HepG2 (cell line): Measurements from ENCODE around the gene BATF2. TPM values are rescaled to one million over a fixed set of nuclear protein-coding genes. Genes with fewer than 3 reads are reported as not detected.

Experiments
- ARHGAP35 ChIP-seq: sonication (generic); formaldehyde crosslinking; IDR thresholded peaks from 2 replicates; pipeline ENCODE4 v1.9.0; 2022; ENCODE audit warnings: mild to moderate bottlenecking, inconsistent platforms, moderate library complexity, missing genetic modification reagents, borderline replicate concordance
- ELK4 ChIP-seq: sonication (generic); formaldehyde crosslinking; IDR thresholded peaks from 2 replicates; pipeline ENCODE4 v1.9.0; 2021; ENCODE audit warnings: missing genetic modification reagents, borderline replicate concordance
- GTF3A ChIP-seq: sonication (generic); formaldehyde crosslinking; conservative IDR thresholded peaks from 2 replicates; pipeline ENCODE4 v1.4.0; 2020; ENCODE audit warnings: mild to moderate bottlenecking, missing genetic modification reagents
- HHEX ChIP-seq: IDR thresholded peaks from 2 replicates; pipeline ENCODE4 v1.6.1; 2016; ENCODE audit warnings: control low read depth
- KAT7 ChIP-seq: IDR thresholded peaks from 2 replicates; pipeline ENCODE4 v1.6.1; 2018; ENCODE audit warnings: borderline replicate concordance, missing compliant biosample characterization
- MAFF ChIP-seq: IDR thresholded peaks from 2 replicates; pipeline ENCODE4 v1.6.1; 2011; ENCODE audit warnings: low read depth, low read length, improper control_type of control experiment
- ONECUT2 ChIP-seq: sonication (generic); formaldehyde crosslinking; IDR thresholded peaks from 2 replicates; pipeline ENCODE4 v1.4.0; 2020; ENCODE audit warnings: missing genetic modification reagents
- POGZ ChIP-seq: sonication (generic); formaldehyde crosslinking; IDR thresholded peaks from 2 replicates; pipeline ENCODE4 v1.4.0; 2020; ENCODE audit warnings: mild to moderate bottlenecking, missing genetic modification reagents
- RAD51 ChIP-seq: fragments of 450-650 bp; IDR thresholded peaks from 2 replicates; pipeline ENCODE4 v1.6.1; 2016; ENCODE audit warnings: borderline replicate concordance
- RELA ChIP-seq: sonication (generic); formaldehyde crosslinking; IDR thresholded peaks from 2 replicates; pipeline ENCODE4 v1.4.0; 2020; ENCODE audit warnings: missing genetic modification reagents
- SMAD9 ChIP-seq: sonication (generic); formaldehyde crosslinking; IDR thresholded peaks from 2 replicates; pipeline ENCODE4 v1.5.1; 2020; ENCODE audit warnings: mild to moderate bottlenecking, missing genetic modification reagents
- SRY ChIP-seq: sonication (generic); formaldehyde crosslinking; IDR thresholded peaks from 2 replicates; pipeline ENCODE4 v1.8.0; 2022; ENCODE audit warnings: mild to moderate bottlenecking, missing genetic modification reagents
- ZMYM2 ChIP-seq: sonication (generic); formaldehyde crosslinking; IDR thresholded peaks from 2 replicates; pipeline ENCODE4 v1.8.0; 2022; ENCODE audit warnings: mild to moderate bottlenecking, missing genetic modification reagents
- ZNF205 ChIP-seq: IDR thresholded peaks from 2 replicates; pipeline ENCODE4 v1.6.1; 2018; ENCODE audit warnings: missing biosample characterization, missing genetic modification reagents
- ZNF331 ChIP-seq: sonication (generic); formaldehyde crosslinking; IDR thresholded peaks from 2 replicates; pipeline ENCODE4 v1.4.0; 2020; ENCODE audit warnings: missing genetic modification reagents
- ZNF546 ChIP-seq: sonication (generic); formaldehyde crosslinking; conservative IDR thresholded peaks from 2 replicates; pipeline ENCODE4 v1.8.1; 2023; ENCODE audit warnings: mild to moderate bottlenecking, missing genetic modification reagents
- ZNF557 ChIP-seq: sonication (generic); formaldehyde crosslinking; IDR thresholded peaks from 2 replicates; pipeline ENCODE4 v1.4.0; 2020; ENCODE audit warnings: missing genetic modification reagents
- ZNF563 ChIP-seq: sonication (generic); formaldehyde crosslinking; IDR thresholded peaks from 2 replicates; pipeline ENCODE4 v1.8.0; 2022; ENCODE audit warnings: mild to moderate bottlenecking, moderate library complexity, missing genetic modification reagents
- ZNF572 ChIP-seq: sonication (generic); formaldehyde crosslinking; IDR thresholded peaks from 2 replicates; pipeline ENCODE4 v1.5.1; 2020; ENCODE audit warnings: mild to moderate bottlenecking, missing genetic modification reagents
- polyA plus RNA-seq, 8 experiments: library from polyadenylated mRNA; depleted of rRNA in 3 of 8; stranded (reverse) in 7 of 8; unstranded in 1 of 8; fragments of >200 nt; fragmentation: Illumina TruSeq in 4 of 8; extraction: Trizol in 4 of 8; gene quantifications; 2 replicates each; pipeline versions ENCODE4 v1.2.1 to v1.2.3, GENCODE V29; 2011 to 2016; ENCODE audit warnings: low read depth in 4 of 8, missing spikeins in 1 of 8, mixed read lengths in 1 of 8; ENCODE audit not compliant: insufficient read depth in 1 of 8
- total RNA-seq, 5 experiments: library from RNA; depleted of rRNA; stranded (reverse); fragments of >200 nt; fragmentation: Illumina TruSeq; extraction: Trizol; gene quantifications; 2 replicates each; pipeline ENCODE4 v1.2.3, GENCODE V29; 2016; ENCODE audit warnings: low read depth in 1 of 5
- TF ChIP-seq, protein P1 (sequence below): IDR thresholded peaks from 2 replicates; pipeline ENCODE4 v1.6.1; 2016; ENCODE audit warnings: missing biosample characterization, missing genetic modification reagents, low read depth
- TF ChIP-seq, protein P2 (sequence below), 2 experiments: sonication (generic) in 1 of 2; formaldehyde crosslinking in 1 of 2; IDR thresholded peaks; 2 replicates each; pipeline versions ENCODE4 v1.4.0 to v1.6.1; 2016 to 2020; ENCODE audit warnings: borderline replicate concordance in 1 of 2, low read depth in 1 of 2, mild to moderate bottlenecking in 1 of 2, missing genetic modification reagents in 1 of 2
- TF ChIP-seq, protein P3 (sequence below): sonication (generic); formaldehyde crosslinking; IDR thresholded peaks from 2 replicates; pipeline ENCODE4 v1.8.1; 2023; ENCODE audit warnings: mild to moderate bottlenecking, missing genetic modification reagents, borderline replicate concordance
- TF ChIP-seq, protein P4 (sequence below): sonication (generic); formaldehyde crosslinking; IDR thresholded peaks from 2 replicates; pipeline ENCODE4 v1.4.0; 2020; ENCODE audit warnings: mild to moderate bottlenecking, missing genetic modification reagents

BATF2 gene
- total and polyA plus RNA-seq, 2 of the 13 experiments (the other 11 are each of a cell fraction or from before 2014, with no cell fraction given): 2.8 to 3.9 TPM

GRCh38 chr11:65040847-65041622, 44.3 kb upstream of the BATF2 start, which contains the start of gene SAC3D1 (continued):
- TF ChIP-seq ELK4 (no peak), SMAD9 (CRISPR knock-in tag) (no peak), SRY (CRISPR knock-in tag) (peak; percentile 45; the same call in 1 of the 2 replicates), ZMYM2 (CRISPR knock-in tag) (0 out of 2 replicates have a peak, but pooled peaks have one; percentile 38), RAD51 (no peak), ONECUT2 (CRISPR knock-in tag) (no peak), HHEX (no peak), ZNF331 (0 out of 2 replicates have a peak, but pooled peaks have one; percentile 45), ZNF205 (CRISPR knock-in tag) (peak; percentile 100), RELA (CRISPR knock-in tag) (no peak), KAT7 (peak; percentile 40; the same call in 1 of the 2 replicates), MAFF (no peak), ARHGAP35 (CRISPR knock-in tag) (no peak), ZNF546 (CRISPR knock-in tag) (no peak), POGZ (CRISPR knock-in tag) (peak; percentile 78), ZNF572 (CRISPR knock-in tag) (no peak), ZNF563 (CRISPR knock-in tag) (no peak; the same call in 1 of the 2 replicates), GTF3A (CRISPR knock-in tag) (no peak), ZNF557 (no peak)
- TF ChIP-seq, protein P1, sequence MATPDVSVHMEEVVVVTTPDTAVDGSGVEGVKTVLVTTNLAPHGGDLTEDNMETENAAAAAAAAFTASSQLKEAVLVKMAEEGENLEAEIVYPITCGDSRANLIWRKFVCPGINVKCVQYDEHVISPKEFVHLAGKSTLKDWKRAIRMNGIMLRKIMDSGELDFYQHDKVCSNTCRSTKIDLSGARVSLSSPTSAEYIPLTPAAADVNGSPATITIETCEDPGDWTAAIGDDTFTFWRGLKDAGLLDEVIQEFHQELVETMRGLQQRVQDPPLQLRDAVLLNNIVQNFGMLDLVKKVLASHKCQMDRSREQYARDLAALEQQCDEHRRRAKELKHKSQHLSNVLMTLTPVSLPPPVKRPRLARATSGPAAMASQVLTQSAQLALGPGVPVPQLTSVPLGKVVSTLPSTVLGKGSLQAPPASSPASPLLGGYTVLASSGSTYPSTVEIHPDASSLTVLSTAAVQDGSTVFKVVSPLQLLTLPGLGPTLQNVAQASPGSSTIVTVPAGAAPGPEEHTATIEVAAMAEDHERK (CRISPR knock-in tag): peak; percentile 38
- TF ChIP-seq, protein P2, sequence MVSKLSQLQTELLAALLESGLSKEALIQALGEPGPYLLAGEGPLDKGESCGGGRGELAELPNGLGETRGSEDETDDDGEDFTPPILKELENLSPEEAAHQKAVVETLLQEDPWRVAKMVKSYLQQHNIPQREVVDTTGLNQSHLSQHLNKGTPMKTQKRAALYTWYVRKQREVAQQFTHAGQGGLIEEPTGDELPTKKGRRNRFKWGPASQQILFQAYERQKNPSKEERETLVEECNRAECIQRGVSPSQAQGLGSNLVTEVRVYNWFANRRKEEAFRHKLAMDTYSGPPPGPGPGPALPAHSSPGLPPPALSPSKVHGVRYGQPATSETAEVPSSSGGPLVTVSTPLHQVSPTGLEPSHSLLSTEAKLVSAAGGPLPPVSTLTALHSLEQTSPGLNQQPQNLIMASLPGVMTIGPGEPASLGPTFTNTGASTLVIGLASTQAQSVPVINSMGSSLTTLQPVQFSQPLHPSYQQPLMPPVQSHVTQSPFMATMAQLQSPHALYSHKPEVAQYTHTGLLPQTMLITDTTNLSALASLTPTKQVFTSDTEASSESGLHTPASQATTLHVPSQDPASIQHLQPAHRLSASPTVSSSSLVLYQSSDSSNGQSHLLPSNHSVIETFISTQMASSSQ (IDR thresholded peaks at IDR 0.05; ENCODE audit: low read depth): no peak
- TF ChIP-seq, protein P2 (CRISPR knock-in tag; IDR thresholded peaks at IDR 0.05; ENCODE audit: borderline replicate concordance): 0 out of 2 replicates have a peak, but pooled peaks have one; percentile 22
- TF ChIP-seq, protein P3, sequence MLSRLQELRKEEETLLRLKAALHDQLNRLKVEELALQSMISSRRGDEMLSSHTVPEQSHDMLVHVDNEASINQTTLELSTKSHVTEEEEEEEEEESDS (CRISPR knock-in tag): peak; percentile 69; the same call in 1 of the 2 replicates
- TF ChIP-seq, protein P4, sequence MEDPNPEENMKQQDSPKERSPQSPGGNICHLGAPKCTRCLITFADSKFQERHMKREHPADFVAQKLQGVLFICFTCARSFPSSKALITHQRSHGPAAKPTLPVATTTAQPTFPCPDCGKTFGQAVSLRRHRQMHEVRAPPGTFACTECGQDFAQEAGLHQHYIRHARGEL (CRISPR knock-in tag): no peak
